GM18526 (cell line): Measurements from ENCODE around the gene FKRP.

Source experiments
- POLR2A ChIP-seq: IDR thresholded peaks from 3 replicates; pipeline ENCODE4 v1.6.1; 2011; ENCODE audit not compliant: insufficient read length; ENCODE audit errors: extremely low read depth

The FKRP gene

GRCh38 chr19:46733690-46734292, 12.1 kb upstream of the FKRP start:
- TF ChIP-seq POLR2A: no peak

GRCh38 chr19:46736531-46737297, 9.1 kb upstream of the FKRP start:
- TF ChIP-seq POLR2A: no peak

GRCh38 chr19:46737298-46737654, 8.6 kb upstream of the FKRP start:
- TF ChIP-seq POLR2A: no peak

- no peak for TF ChIP-seq POLR2A
Measured at GRCh38 chr19:46737761-46738171, 8.1 kb upstream of the FKRP start.

GRCh38 chr19:46739290-46739771, 6.5 kb upstream of the FKRP start:
- TF ChIP-seq POLR2A: no peak

GRCh38 chr19:46741447-46741846, 4.4 kb upstream of the FKRP start:
- no peak for TF ChIP-seq POLR2A

- no peak for TF ChIP-seq POLR2A
Measured at GRCh38 chr19:46742926-46743480, 2.9 kb upstream of the FKRP start.

- TF ChIP-seq POLR2A: no peak
Measured at GRCh38 chr19:46744005-46744691, 1.7 kb upstream of the FKRP start.

GRCh38 chr19:46745030-46745429, 827 bp upstream of the FKRP start:
- no peak for TF ChIP-seq POLR2A

- peak; percentile 60 for TF ChIP-seq POLR2A
Measured at GRCh38 chr19:46746281-46747057, 612 bp downstream of the FKRP start, which contains the start of gene STRN4. TSS of gene STRN4 (minus strand) at chr19:46746450. CDS start at chr19:46746430, 20 bp downstream.

GRCh38 chr19:46748325-46749109, 2.7 kb downstream of the FKRP start:
- TF ChIP-seq POLR2A: no peak

- no peak for TF ChIP-seq POLR2A
Measured at GRCh38 chr19:46753420-46754155, 7.7 kb downstream of the FKRP start.

GRCh38 chr19:46755077-46755852, 9.4 kb downstream of the FKRP start:
- no peak for TF ChIP-seq POLR2A
